ENCODE results near the gene SERPINE2.

DNA sequence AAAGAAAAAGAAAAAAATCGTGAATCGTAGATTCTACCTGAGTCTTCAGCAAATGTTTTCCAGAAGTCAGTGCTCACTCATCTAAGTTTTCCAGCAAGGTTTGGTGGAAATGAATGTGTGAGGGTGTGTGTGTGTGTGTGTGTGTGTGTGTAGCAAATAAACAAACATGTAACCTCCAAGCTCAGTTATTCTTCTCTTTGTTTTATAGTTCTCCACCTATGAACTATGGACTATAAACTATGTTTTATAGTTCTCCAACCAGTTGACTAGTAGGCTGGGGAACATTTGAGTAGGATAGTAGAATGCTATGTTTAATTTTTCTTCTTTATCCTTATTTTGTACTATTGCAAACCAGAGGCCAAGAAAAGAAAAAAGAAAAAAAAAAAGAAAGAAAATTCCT, 44.6 kb upstream of the SERPINE2 start:
- TF ChIP-seq, protein P1, sequence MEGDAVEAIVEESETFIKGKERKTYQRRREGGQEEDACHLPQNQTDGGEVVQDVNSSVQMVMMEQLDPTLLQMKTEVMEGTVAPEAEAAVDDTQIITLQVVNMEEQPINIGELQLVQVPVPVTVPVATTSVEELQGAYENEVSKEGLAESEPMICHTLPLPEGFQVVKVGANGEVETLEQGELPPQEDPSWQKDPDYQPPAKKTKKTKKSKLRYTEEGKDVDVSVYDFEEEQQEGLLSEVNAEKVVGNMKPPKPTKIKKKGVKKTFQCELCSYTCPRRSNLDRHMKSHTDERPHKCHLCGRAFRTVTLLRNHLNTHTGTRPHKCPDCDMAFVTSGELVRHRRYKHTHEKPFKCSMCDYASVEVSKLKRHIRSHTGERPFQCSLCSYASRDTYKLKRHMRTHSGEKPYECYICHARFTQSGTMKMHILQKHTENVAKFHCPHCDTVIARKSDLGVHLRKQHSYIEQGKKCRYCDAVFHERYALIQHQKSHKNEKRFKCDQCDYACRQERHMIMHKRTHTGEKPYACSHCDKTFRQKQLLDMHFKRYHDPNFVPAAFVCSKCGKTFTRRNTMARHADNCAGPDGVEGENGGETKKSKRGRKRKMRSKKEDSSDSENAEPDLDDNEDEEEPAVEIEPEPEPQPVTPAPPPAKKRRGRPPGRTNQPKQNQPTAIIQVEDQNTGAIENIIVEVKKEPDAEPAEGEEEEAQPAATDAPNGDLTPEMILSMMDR (IDR thresholded peaks at IDR 0.05), result no peak
- TF ChIP-seq POLR2A (IDR thresholded peaks at IDR 0.05), result no peak
